Measurements from ENCODE around the gene PFDN6. TPM values are rescaled to one million over a fixed set of nuclear protein-coding genes. Genes with fewer than 3 reads are reported as not detected.
"Not testable (repeated sequence)": the region's sequence is repeated elsewhere in the genome, so short reads cannot be mapped to it uniquely, and the experiment has no call there.

Gene PFDN6
- total RNA-seq, 4 donors from 2014 or later, result 12.4 to 48.7 (median 21.0) TPM

DNA sequence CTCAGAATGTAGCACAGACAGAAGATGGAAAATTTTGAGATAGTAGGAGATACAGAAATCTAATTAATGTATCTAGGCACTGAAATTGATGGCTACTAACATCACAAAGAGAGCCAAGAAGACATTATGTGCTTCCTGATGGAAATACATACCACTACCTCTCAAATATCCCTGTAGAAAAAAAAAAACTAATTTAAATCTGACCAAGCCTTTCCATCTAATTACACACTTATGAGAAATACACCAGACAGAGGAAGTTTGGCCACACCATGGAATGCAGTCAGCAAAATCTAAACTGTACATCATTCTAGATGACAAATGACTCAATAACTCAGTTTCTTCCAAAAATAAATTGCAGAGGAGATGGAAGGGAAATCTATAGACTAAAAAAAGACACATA lies 36.6 kb upstream of the PFDN6 start:
- no peak overlapping the region for H3K27ac ChIP-seq

DNA sequence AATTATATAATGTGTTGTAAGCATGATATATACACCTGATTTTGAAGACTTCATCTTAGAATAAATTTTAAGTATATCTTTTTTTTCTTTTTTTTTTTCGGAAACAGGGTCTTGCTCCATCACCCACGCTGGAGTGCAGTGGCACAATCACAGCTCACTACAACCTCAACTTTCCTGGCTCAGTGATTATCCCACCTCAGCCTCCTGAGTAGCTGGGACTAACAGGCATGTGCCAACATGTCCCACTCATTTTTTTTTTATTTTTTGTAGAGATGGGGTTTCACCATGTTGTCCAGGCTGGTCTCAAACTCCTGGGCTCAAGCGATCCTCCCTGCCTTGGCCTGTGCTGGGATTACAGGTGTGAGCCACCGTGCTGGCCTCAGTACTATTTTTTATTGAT lies 34.8 kb upstream of the PFDN6 start:
- 95 to 96% methylated on average over 4 of the region's 4 CpGs for WGBS, 2 donors
- Histone ChIP-seq H3K27me3 (no peaks in the 10 kb centered on the region), H3K4me1 (peaks cover 0 to 14% (median 10%) of the 10 kb centered on the region in 4 donors), H3K36me3 (peaks cover 0 to 48% (median 0%) of the 10 kb centered on the region in 3 donors), H3K9me3 (no peaks in the 10 kb centered on the region), H3K4me3 (no peak overlapping the region), H3K27ac (no peak overlapping the region)
- no peak for DNase-seq (ENCODE audit: low spot score in 2 of 2)
- TF ChIP-seq POLR2A (IDR thresholded peaks at IDR 0.05), result no peak
- no peak for TF ChIP-seq EP300 (IDR thresholded peaks at IDR 0.05)
- TF ChIP-seq, protein P1, sequence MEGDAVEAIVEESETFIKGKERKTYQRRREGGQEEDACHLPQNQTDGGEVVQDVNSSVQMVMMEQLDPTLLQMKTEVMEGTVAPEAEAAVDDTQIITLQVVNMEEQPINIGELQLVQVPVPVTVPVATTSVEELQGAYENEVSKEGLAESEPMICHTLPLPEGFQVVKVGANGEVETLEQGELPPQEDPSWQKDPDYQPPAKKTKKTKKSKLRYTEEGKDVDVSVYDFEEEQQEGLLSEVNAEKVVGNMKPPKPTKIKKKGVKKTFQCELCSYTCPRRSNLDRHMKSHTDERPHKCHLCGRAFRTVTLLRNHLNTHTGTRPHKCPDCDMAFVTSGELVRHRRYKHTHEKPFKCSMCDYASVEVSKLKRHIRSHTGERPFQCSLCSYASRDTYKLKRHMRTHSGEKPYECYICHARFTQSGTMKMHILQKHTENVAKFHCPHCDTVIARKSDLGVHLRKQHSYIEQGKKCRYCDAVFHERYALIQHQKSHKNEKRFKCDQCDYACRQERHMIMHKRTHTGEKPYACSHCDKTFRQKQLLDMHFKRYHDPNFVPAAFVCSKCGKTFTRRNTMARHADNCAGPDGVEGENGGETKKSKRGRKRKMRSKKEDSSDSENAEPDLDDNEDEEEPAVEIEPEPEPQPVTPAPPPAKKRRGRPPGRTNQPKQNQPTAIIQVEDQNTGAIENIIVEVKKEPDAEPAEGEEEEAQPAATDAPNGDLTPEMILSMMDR (IDR thresholded peaks at IDR 0.05), result no peak

More for the DNA sequence above, 36.6 kb upstream of the PFDN6 start:
- Histone ChIP-seq H3K27me3 (no peaks in the 10 kb centered on the region), H3K4me1 (peaks cover 0 to 27% (median 16%) of the 10 kb centered on the region in 4 donors), H3K9me3 (no peaks in the 10 kb centered on the region), H3K36me3 (peaks cover 0 to 32% (median 0%) of the 10 kb centered on the region in 3 donors), H3K4me3 (no peak overlapping the region)
- TF ChIP-seq EP300 (IDR thresholded peaks at IDR 0.05) (no peak), POLR2A (IDR thresholded peaks at IDR 0.05) (no peak)
- TF ChIP-seq, protein P1 (IDR thresholded peaks at IDR 0.05), result no peak
- no peak for DNase-seq (ENCODE audit: low spot score in 2 of 2)

DNA sequence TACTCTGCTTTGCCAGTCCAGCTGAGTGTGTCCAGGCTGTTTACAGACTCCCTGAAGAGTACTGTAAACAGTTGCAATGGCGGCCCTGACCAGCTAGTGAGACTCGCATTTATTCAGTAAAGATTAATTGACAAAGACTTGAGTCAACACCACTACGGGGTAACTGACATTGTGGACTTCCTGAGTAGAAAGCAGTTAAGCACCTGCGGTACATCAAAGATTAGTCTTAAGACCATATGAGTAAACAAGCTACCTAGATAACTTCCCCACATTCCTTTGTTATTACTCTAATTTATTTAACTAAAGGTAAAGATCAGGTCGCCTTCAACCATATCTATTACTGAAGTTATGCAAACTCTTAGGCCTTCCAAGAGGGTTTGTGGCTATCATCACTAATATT lies 30.4 kb upstream of the PFDN6 start:
- TF ChIP-seq EP300 (IDR thresholded peaks at IDR 0.05) (no peak), POLR2A (IDR thresholded peaks at IDR 0.05) (no peak)
- TF ChIP-seq, protein P1 (IDR thresholded peaks at IDR 0.05), result no peak
- WGBS, 2 donors, result 92 to 99% methylated on average over 5 of the region's 5 CpGs
- H3K9me3 ChIP-seq, result no peaks in the 10 kb centered on the region
- no peak for DNase-seq (ENCODE audit: low spot score in 2 of 2)
- H3K4me3 ChIP-seq, result no peak overlapping the region
- H3K4me1 ChIP-seq, result no peaks in the 10 kb centered on the region
- H3K36me3 ChIP-seq, result peaks cover 0 to 79% (median under 1%) of the 10 kb centered on the region in 3 donors
- no peaks in the 10 kb centered on the region for H3K27me3 ChIP-seq
- no peak overlapping the region for H3K27ac ChIP-seq

DNA sequence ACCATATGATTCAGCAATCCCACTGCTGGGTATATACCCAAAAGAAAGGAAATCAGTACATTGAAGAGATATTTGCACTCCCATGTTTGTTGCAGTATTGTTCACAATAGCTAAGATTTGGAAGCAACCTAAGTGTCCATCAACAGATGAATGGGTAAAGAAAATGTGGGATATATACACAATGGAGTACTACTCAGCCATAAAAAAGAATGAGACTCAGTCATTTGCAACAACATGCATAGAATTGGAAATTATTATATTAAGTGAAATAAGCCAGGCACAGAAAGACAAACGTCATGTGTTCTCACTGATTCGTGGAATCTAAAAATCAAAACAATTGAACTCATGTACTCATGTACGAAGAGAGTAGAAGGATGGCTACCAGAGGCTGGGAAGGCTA lies 26.9 kb upstream of the PFDN6 start:
- H3K9me3 ChIP-seq; H3K27ac ChIP-seq; H3K4me1 ChIP-seq; DNase-seq (ENCODE audit: low spot score in 2 of 2); H3K4me3 ChIP-seq; H3K27me3 ChIP-seq: not testable (repeated sequence)
- peaks cover 0 to 95% (median 20%) of the 10 kb centered on the region in 3 donors for H3K36me3 ChIP-seq
- whole genome bisulfite sequencing, 2 donors, result 92 to 99% methylated on average over 3 of the region's 3 CpGs

DNA sequence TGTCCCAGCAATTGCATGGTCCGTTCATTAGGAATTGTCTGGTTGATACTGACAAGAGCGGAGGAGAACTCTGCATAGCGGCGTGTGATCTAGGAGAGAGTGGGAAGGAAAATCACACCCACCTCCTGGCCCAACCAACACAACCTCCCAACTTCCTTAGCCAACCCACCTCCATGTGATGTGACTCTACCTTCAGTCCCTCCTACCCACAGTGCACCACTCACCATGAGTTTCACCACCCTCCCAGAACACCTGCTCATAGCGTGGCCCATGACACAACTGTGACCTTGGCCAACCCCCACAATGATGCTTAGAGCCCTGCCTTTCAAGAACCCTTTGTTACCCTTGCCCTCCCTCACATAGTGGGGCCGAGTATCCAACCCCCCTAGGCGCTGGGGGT lies 25.4 kb upstream of the PFDN6 start:
- no peak for DNase-seq (ENCODE audit: low spot score in 2 of 2)
- no peak for TF ChIP-seq EP300 (IDR thresholded peaks at IDR 0.05)
- TF ChIP-seq, protein P1 (IDR thresholded peaks at IDR 0.05), result no peak
- TF ChIP-seq POLR2A (IDR thresholded peaks at IDR 0.05), result no peak
- 78 to 79% methylated on average over 7 of the region's 7 CpGs for WGBS, 2 donors
- Histone ChIP-seq H3K9me3 (no peaks in the 10 kb centered on the region), H3K27me3 (no peaks in the 10 kb centered on the region), H3K4me3 (no peak overlapping the region), H3K36me3 (peaks cover 0 to 96% (median 32%) of the 10 kb centered on the region in 3 donors), H3K4me1 (peaks cover 0 to 5% (median 0%) of the 10 kb centered on the region in 4 donors), H3K27ac (no peak overlapping the region)

DNA sequence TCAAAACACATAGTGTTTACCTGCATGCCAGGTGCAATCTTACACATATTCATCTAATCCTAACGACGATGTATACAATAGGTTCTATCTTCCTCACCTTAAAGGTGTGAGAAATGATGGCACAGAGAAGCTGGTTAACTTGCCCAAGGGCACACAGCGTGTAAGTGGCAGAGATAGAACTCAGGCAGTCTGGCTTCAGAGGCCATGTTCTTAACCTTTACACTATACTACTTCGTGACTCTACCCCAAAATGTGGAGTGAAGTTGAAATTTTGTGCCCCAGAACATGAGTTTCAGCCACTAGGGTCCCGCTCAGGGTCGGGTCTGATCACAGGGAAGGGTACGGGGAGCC lies 18.3 kb upstream of the PFDN6 start:
- DNase-seq (ENCODE audit: low spot score in 2 of 2), result no peak
- Histone ChIP-seq H3K4me1 (peaks cover 3 to 60% (median 40%) of the 10 kb centered on the region in 4 donors), H3K4me3 (peak overlapping the region; percentile 80 to 94 (median 82)), H3K36me3 (peaks cover 0 to 72% (median 37%) of the 10 kb centered on the region in 3 donors), H3K27me3 (no peaks in the 10 kb centered on the region), H3K9me3 (no peaks in the 10 kb centered on the region), H3K27ac (peak overlapping the region; percentile 82 to 96 (median 90))
- TF ChIP-seq POLR2A (IDR thresholded peaks at IDR 0.05) (no peak), EP300 (IDR thresholded peaks at IDR 0.05) (no peak)
- TF ChIP-seq, protein P1 (IDR thresholded peaks at IDR 0.05), result no peak
- 1 to 2% methylated on average over 7 of the region's 7 CpGs for WGBS, 2 donors

All from tibial nerve (tissue), 4 donors.